Psoas muscle (tissue), 8 donors: ENCODE measurements around the gene DDX17. TPM values are rescaled to one million over a fixed set of nuclear protein-coding genes. Genes with fewer than 3 reads are reported as not detected.

Experiments
- ATAC-seq, 4 donors: fragments of 200-7000 bp; cut with Tn5 transposase; one replicate each; pipeline ENCODE4 v1.9.1; 2020; ENCODE audit warnings: moderate library complexity in 3 of 4, mild to moderate bottlenecking in 2 of 4
- DNase-seq, 2 donors: peaks; one replicate each; pipeline ENCODE4 v3.0.0-alpha.2; 2020
- H3K27ac ChIP-seq: fragments of 200-600 bp; one replicate; pipeline ENCODE4 v1.8.0; 2022
- H3K27me3 ChIP-seq, 3 donors: fragments of 200-600 bp in 1 of 3; one replicate each; pipeline versions ENCODE4 v1.6.1 to v1.8.0; 2013 to 2022; ENCODE audit warnings: low read length in 2 of 3, mild to moderate bottlenecking in 2 of 3, moderate library complexity in 1 of 3; ENCODE audit not compliant: insufficient read depth in 3 of 3
- H3K36me3 ChIP-seq, 2 donors: fragments of 200-600 bp in 1 of 2; one replicate each; pipeline versions ENCODE4 v1.6.1 to v1.8.0; 2013 to 2022; ENCODE audit warnings: low read depth in 1 of 2, mild to moderate bottlenecking in 1 of 2, moderate library complexity in 1 of 2; ENCODE audit not compliant: insufficient read depth in 1 of 2
- H3K4me1 ChIP-seq: fragments of 200-600 bp; one replicate; pipeline ENCODE4 v1.8.0; 2022
- H3K4me3 ChIP-seq: fragments of 200-600 bp; one replicate; pipeline ENCODE4 v1.8.0; 2022; ENCODE audit warnings: mild to moderate bottlenecking
- H3K9me3 ChIP-seq: fragments of 200-600 bp; one replicate; pipeline ENCODE4 v1.8.0; 2022
- WGBS, 3 donors: extraction: QIAGEN DNeasy Blood & Tissue Kit; methylation state at CpG; one replicate each; pipeline versions ENCODE4 v1.1.6 to v1.1.7; 2013; 5-methylcytosine and 5-hydroxymethylcytosine counted together
- intact Hi-C, 2 donors: fragments of 100-400 bp; cut with DNase I; formaldehyde crosslinking; loops; one replicate each; pipeline versions ENCODE4 v1.11.0 to v1.14.2; 2022
- polyA plus RNA-seq, 3 donors: library from polyadenylated mRNA; stranded (reverse); fragments of 200-250 nt; gene quantifications; one replicate each; pipeline ENCODE4 v1.2.3, GENCODE V29; 2013
- total RNA-seq, 4 donors: library from RNA; stranded (reverse); fragmentation: NEBNext Ultra II Directional in 2 of 4; extraction: Animal tissue kit (Norgen Biotek cat#: 25700) in 2 of 4; gene quantifications; one replicate each; pipeline versions ENCODE4 v1.2.1 to v1.2.4, GENCODE V29; 2021 to 2023
- TF ChIP-seq, protein P1 (sequence below): fragments of 200-600 bp; IDR thresholded peaks from one replicate; pipeline ENCODE4 v1.8.0; 2022; ENCODE audit warnings: antibody characterized with exemption
- donor health status: healthy with polysubstance abuse.
- donor health status: DM: no; HTN: no; CAD: no; lungs with moderate emphysema.
- donor health status: Bipolar disorder and iron deficiency.
- donor health status: healthy.
- donor health status: DM: yes; HTN: yes; CAD: no.
- donor health status: DM: no; HTN: no; CAD: no.
- donor health status: DM: no; HTN: no; CAD: no.
- donor health status: DM: yes; HTN: yes; CAD: no.

DDX17 gene
- total and polyA plus RNA-seq, 7 donors, result 41.4 to 173 (median 127) TPM

DNA sequence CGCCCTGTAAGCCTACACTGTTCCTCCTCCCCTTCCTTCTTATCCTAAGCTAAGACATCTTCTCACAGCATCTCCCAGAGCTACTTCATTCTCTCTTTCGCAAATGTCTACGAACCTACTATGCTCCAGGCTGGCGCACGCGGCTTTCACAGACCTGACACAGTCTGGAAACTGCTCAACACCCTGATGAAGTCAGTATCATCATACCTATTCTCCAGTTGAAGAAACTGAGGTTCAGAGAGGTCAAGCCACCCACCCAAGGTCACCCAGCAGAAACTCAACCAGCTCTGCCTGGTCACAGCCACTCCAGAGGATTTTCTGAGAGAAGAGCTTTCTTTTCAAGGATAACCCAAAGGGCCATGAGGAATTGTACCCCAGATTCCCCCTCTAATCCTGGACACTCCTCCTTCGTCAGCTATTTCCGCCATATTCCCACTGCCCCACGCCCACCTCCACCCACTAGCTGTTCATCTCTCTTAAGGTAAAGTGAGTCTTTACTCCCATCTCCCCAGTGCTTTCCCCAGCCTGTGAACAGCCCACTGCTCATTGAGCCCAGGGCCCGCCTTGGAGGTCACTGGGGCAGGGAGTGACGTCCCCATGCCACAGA is 52.9 kb downstream of the DDX17 start:
- no peak for DNase-seq
- peaks cover 0 to 89% (median 22%) of the 10 kb centered on the region in 3 donors for H3K27me3 ChIP-seq
- H3K27ac ChIP-seq, result no peak overlapping the region
- H3K4me1 ChIP-seq, result no peaks in the 10 kb centered on the region
- H3K4me3 ChIP-seq, result no peak overlapping the region
- no peaks in the 10 kb centered on the region for H3K9me3 ChIP-seq
- ATAC-seq, result no peak
- intact Hi-C loops, result no loop called here
- 79 to 85% (median 82%) methylated on average over 11 of the region's 11 CpGs for WGBS, 3 donors
- TF ChIP-seq, protein P1, sequence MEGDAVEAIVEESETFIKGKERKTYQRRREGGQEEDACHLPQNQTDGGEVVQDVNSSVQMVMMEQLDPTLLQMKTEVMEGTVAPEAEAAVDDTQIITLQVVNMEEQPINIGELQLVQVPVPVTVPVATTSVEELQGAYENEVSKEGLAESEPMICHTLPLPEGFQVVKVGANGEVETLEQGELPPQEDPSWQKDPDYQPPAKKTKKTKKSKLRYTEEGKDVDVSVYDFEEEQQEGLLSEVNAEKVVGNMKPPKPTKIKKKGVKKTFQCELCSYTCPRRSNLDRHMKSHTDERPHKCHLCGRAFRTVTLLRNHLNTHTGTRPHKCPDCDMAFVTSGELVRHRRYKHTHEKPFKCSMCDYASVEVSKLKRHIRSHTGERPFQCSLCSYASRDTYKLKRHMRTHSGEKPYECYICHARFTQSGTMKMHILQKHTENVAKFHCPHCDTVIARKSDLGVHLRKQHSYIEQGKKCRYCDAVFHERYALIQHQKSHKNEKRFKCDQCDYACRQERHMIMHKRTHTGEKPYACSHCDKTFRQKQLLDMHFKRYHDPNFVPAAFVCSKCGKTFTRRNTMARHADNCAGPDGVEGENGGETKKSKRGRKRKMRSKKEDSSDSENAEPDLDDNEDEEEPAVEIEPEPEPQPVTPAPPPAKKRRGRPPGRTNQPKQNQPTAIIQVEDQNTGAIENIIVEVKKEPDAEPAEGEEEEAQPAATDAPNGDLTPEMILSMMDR, result no peak
- H3K36me3 ChIP-seq, result no peaks in the 10 kb centered on the region

DNA sequence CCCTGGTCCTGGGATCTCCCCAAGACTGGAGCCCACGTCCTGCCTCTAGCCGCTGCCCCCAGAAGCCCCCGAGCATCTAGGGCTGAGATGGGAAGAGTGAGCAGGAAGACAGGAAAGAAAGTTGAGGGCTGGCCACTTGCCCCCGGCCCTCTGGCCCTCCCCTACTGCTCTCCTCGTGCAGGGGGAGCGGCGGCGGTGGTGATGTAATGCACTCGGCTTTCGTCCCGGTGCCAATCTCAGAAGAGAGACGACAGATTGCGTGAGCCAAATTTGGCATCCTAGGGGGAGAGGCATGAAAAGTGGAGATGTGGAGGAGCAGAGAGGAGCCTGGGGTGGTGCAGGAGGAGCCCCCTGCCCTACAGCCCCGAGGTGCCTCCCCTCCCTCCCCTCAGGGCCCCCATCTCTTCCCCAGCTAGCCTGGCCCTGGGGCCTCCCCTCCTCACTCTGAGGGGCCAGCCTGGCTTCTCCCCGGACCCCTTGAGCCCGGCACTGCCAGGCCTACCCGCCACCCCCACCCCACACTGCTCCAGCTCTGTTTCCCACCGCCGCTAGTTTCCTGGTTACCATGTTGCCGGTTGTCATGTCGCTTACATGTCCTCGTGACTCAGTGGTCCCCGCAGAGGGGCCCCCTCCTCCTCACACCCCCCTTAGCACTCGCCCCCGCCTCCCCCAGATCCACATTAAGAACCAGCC is 53.6 kb downstream of the DDX17 start:
- peaks cover 0 to 84% (median 22%) of the 10 kb centered on the region in 3 donors for H3K27me3 ChIP-seq
- no peak overlapping the region for H3K4me3 ChIP-seq
- DNase-seq (no peak), ATAC-seq (peak in 1 of 4 donors; percentile 37)
- no peaks in the 10 kb centered on the region for H3K4me1 ChIP-seq
- WGBS, 3 donors, result 23 to 28% (median 24%) methylated on average over 24 to 25 of the region's 25 CpGs
- no peaks in the 10 kb centered on the region for H3K36me3 ChIP-seq
- H3K9me3 ChIP-seq, result no peaks in the 10 kb centered on the region
- no peak overlapping the region for H3K27ac ChIP-seq
- TF ChIP-seq, protein P1, result no peak
- intact Hi-C loops, result no loop called here

DNA sequence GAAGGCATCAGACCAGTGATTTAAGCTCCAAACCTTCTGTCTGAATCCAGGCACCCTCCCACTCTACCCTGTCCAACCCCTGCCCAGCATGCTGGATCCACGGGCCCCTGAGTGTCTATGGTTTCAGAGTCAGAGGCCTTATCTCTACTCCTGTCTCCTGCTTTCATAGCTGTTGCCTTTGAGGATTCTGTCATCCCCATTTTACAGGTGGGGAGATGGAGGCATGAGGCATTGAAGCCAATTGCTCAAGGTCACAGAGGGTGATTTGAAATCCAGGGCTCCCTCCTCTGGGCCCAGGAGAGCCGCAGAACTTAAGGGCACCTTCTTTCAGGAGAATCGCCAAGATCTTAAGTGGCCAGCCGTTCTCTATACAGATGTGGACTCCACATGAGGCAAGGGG is 54.2 kb downstream of the DDX17 start:
- Histone ChIP-seq H3K27ac (no peak overlapping the region), H3K4me1 (no peaks in the 10 kb centered on the region), H3K27me3 (peaks cover 0 to 78% (median 20%) of the 10 kb centered on the region in 3 donors), H3K4me3 (no peak overlapping the region), H3K36me3 (no peaks in the 10 kb centered on the region), H3K9me3 (no peaks in the 10 kb centered on the region)
- ATAC-seq (no peak), DNase-seq (no peak)
- TF ChIP-seq, protein P1, result no peak
- intact Hi-C loops, result no loop called here
- WGBS, 3 donors, result 64 to 68% (median 66%) methylated on average over 4 of the region's 4 CpGs

DNA sequence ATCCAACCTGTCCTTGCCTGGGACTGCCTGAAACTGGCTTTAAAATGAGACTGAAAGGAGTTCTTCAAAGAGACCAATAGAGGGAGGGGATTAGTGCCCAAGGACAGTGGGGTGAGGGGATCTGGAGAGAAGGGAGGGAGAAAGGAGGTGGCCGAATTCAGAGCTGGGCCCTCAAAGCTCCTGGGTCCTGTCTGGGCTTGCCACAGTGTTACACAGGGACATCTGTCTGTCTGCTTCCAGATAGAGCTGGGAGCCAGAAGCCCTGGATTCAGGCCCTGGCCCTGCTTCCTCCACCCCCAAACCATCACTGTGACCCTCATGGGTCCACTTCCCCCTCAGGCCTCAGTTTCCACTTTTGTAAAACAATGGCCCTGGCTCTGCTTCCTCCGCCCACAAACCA is 54.7 kb downstream of the DDX17 start:
- intact Hi-C loops, result no loop called here
- Histone ChIP-seq H3K27me3 (peaks cover 0 to 73% (median 19%) of the 10 kb centered on the region in 3 donors), H3K27ac (no peak overlapping the region), H3K36me3 (no peaks in the 10 kb centered on the region), H3K4me3 (no peak overlapping the region), H3K4me1 (no peaks in the 10 kb centered on the region), H3K9me3 (no peaks in the 10 kb centered on the region)
- WGBS, 3 donors, result 90 to 100% (median 96%) methylated on average over 2 of the region's 2 CpGs
- TF ChIP-seq, protein P1, result no peak
- DNase-seq (no peak), ATAC-seq (no peak)
